Choroid plexus epithelial cell (primary cell): ENCODE data around the gene BCAT1.
"Not testable (repeated sequence)": the region's sequence is repeated elsewhere in the genome, so short reads cannot be mapped to it uniquely, and the experiment has no call there.

ENCODE experiments used
- DNase-seq: peaks from one replicate; pipeline ENCODE4 v3.0.0-alpha.2; 2010; ENCODE audit warnings: low read depth
- H3K4me3 ChIP-seq: 2 replicates; pipeline ENCODE4 v1.5.1; 2011; ENCODE audit warnings: low read depth, mild to moderate bottlenecking, control low read depth, low read length, moderate library complexity
- TF ChIP-seq, protein P1 (sequence below): conservative IDR thresholded peaks from 2 replicates; pipeline ENCODE4 v1.5.1; 2011; ENCODE audit warnings: low read depth, mild to moderate bottlenecking, control low read depth, inconsistent platforms, low read length, moderate library complexity

BCAT1 gene

GRCh38 chr12:24938341-24938740, 10.6 kb downstream of the BCAT1 start:
- TF ChIP-seq, protein P1, sequence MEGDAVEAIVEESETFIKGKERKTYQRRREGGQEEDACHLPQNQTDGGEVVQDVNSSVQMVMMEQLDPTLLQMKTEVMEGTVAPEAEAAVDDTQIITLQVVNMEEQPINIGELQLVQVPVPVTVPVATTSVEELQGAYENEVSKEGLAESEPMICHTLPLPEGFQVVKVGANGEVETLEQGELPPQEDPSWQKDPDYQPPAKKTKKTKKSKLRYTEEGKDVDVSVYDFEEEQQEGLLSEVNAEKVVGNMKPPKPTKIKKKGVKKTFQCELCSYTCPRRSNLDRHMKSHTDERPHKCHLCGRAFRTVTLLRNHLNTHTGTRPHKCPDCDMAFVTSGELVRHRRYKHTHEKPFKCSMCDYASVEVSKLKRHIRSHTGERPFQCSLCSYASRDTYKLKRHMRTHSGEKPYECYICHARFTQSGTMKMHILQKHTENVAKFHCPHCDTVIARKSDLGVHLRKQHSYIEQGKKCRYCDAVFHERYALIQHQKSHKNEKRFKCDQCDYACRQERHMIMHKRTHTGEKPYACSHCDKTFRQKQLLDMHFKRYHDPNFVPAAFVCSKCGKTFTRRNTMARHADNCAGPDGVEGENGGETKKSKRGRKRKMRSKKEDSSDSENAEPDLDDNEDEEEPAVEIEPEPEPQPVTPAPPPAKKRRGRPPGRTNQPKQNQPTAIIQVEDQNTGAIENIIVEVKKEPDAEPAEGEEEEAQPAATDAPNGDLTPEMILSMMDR, result no peak
- H3K4me3 ChIP-seq, result no peak overlapping the region
- DNase-seq, result no peak

- no peak for DNase-seq
- H3K4me3 ChIP-seq, result no peak overlapping the region
- TF ChIP-seq, protein P1, result no peak
These were observed 11.2 kb downstream of the BCAT1 start for GRCh38 chr12:24937553-24938244.

- TF ChIP-seq, protein P1, result no peak
- no peak overlapping the region for H3K4me3 ChIP-seq
- no peak for DNase-seq
These were observed 15.1 kb downstream of the BCAT1 start for GRCh38 chr12:24933694-24934407.

- H3K4me3 ChIP-seq, result no peak overlapping the region
- TF ChIP-seq, protein P1, result no peak
- DNase-seq, result no peak
These were observed 17.1 kb downstream of the BCAT1 start for GRCh38 chr12:24931666-24932405.

DNA sequence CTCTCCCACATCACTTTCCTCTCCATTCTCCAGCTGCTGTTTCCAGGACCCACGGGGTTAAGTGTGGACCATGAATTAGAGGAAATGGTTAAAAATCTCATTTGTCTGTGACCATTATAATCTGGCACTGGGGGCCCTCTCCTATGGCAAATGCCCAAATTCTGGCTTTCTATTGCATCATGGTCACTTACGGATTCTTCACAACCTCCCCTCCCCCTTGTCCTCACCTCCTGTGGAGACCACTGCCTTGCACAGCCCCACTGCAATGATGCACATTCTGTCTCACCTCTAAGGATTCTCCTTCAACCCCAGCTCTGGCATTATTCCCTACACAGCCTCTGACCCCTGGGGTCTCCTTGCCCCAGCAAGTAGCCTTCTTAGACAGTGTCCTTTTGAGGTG, 18.9 kb downstream of the BCAT1 start:
- TF ChIP-seq, protein P1, result no peak
- no peak overlapping the region for H3K4me3 ChIP-seq
- DNase-seq, result no peak

DNA sequence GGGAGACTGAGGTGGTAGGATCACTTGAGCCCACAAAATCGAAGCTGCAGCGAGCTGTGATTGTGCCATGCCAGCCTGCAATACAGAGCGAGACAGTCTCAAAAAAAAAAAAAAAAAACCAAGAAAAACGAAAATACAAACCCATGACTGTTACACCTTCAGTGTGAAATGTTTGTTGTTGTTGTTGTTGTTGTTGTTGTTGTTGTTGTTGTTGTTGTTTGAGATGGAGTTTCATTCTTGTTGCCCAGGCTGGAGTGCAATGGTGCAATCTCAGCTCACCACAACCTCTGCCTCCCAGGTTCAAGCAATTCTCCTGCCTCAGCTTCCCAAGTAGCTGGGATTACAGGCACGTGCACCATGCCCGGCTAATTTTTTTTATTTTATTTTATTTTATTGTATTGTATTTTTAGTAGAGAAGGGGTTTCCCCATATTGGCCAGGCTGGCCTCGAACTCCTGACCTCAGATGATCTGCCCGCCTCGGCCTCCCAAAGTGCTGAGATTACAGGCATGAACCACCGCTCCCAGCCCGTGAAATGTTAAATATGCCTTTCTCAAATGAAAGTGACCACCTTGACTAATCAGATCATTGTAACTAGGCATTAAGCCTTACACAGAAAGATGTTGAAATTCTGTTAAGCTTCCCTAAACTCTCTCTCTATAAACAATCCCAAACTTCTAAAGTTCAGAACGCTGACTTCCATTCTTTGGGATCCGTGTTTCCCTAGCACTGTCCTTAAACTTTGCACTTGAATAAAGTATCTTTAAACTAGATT, 20.2 kb downstream of the BCAT1 start:
- DNase-seq, H3K4me3 ChIP-seq: not testable (repeated sequence)

DNA sequence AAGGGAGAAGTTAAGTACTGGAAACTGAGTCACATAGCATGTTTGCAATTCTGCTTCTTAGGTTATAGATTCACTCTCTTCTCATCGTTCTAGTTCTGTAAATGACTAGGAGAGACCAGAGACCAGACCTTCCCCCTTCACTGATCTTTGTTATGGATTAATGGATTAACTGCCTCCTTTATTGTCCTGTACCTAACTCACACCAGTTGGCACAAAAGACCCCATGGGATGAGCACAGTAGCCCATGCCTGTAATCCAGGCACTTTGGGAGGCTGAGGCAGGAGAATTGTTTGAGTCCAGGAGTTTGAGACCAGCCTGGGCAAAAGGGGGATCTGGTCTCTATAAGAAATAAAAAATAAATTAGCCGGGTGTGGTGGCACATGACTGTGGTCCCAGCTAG, 20.8 kb downstream of the BCAT1 start:
- H3K4me3 ChIP-seq, result no peak overlapping the region
- TF ChIP-seq, protein P1, result no peak
- no peak for DNase-seq

DNA sequence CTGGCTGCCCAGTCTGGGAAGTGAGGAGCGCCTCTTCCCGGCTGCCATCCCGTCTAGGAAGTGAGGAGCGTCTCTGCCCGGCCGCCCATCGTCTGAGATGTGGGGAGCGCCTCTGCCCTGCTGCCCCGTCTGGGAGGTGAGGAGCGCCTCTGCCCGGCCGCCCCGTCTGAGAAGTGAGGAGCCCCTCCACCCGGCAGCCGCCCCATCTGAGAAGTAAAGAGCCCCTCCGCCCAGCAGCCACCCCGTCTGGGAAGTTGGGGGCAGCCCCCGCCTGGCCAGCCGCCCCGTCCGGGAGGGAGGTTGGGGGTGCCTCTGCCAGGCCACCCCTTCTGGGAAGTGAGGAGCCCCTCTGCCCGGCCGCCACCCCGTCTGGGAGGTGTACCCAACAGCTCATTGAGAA, 22.8 kb downstream of the BCAT1 start:
- DNase-seq, H3K4me3 ChIP-seq: not testable (repeated sequence)
